Smooth muscle cell (in vitro differentiated cells): ENCODE measurements around the gene AIM2. TPM values are rescaled to one million over a fixed set of nuclear protein-coding genes. Genes with fewer than 3 reads are reported as not detected.

Source experiments
- DNase-seq: peaks from one replicate; lab custom pipeline; 2025; ENCODE audit not compliant: unreplicated experiment; lab: John Stamatoyannopoulos, UW
- H2AFZ ChIP-seq: fragments of 200-600 bp; sonication (generic); 2 replicates; pipeline ENCODE4 v1.6.0; 2016; ENCODE audit warnings: antibody characterized with exemption, low read depth, mild to moderate bottlenecking
- H3F3A ChIP-seq: fragments of 200-600 bp; sonication (generic); 2 replicates; pipeline ENCODE4 v1.6.0; 2017; ENCODE audit warnings: antibody characterized with exemption, low read depth
- H3K27ac ChIP-seq: fragments of 200-600 bp; sonication (generic); 2 replicates; pipeline ENCODE4 v1.5.1; 2016; ENCODE audit warnings: low read depth, mild to moderate bottlenecking
- H3K27me3 ChIP-seq: fragments of 200-600 bp; sonication (generic); 2 replicates; pipeline ENCODE4 v1.6.1; 2016; ENCODE audit warnings: low read depth, mild to moderate bottlenecking
- H3K36me3 ChIP-seq: fragments of 200-600 bp; sonication (generic); 2 replicates; pipeline ENCODE4 v1.5.1; 2016; ENCODE audit warnings: low read depth
- H3K4me1 ChIP-seq: fragments of 200-600 bp; sonication (generic); 2 replicates; pipeline ENCODE4 v1.5.1; 2016; ENCODE audit warnings: low read depth
- H3K4me2 ChIP-seq: fragments of 200-600 bp; sonication (generic); 2 replicates; pipeline ENCODE4 v1.6.0; 2016; ENCODE audit warnings: mild to moderate bottlenecking
- H3K4me3 ChIP-seq: fragments of 200-600 bp; sonication (generic); 2 replicates; pipeline ENCODE4 v1.5.1; 2016; ENCODE audit warnings: mild to moderate bottlenecking
- H3K79me2 ChIP-seq: fragments of 200-600 bp; sonication (generic); 2 replicates; pipeline ENCODE4 v1.6.0; 2016; ENCODE audit warnings: low read depth, mild to moderate bottlenecking
- H3K9ac ChIP-seq: fragments of 200-600 bp; sonication (generic); 2 replicates; pipeline ENCODE4 v1.6.0; 2016; ENCODE audit warnings: low read depth
- H3K9me3 ChIP-seq: fragments of 200-600 bp; sonication (generic); replicated peaks from 2 replicates; pipeline ENCODE4 v1.5.1; 2016; ENCODE audit warnings: low read depth
- H4K20me1 ChIP-seq: fragments of 200-600 bp; sonication (generic); 2 replicates; pipeline ENCODE4 v1.6.0; 2016; ENCODE audit warnings: low read depth
- CTCF ChIP-seq: fragments of 200-600 bp; sonication (generic); IDR thresholded peaks from 2 replicates; pipeline ENCODE4 v1.5.1; 2017; ENCODE audit warnings: borderline replicate concordance, mild to moderate bottlenecking, antibody characterized with exemption; ENCODE audit not compliant: insufficient read depth, poor library complexity, severe bottlenecking
- WGBS: methylation state at CpG from one replicate; pipeline ENCODE4 v1.1.7; 2016; ENCODE audit warnings: low lambda C conversion rate; 5-methylcytosine and 5-hydroxymethylcytosine counted together
- polyA plus RNA-seq: library from polyadenylated mRNA; unstranded; fragments of >200 nt; fragmentation: Nextera tagmentation; extraction: Ambion mirVana; gene quantifications from 2 replicates; pipeline ENCODE4 v1.2.1, GENCODE V29; 2016
- total RNA-seq: library from RNA; depleted of rRNA; stranded (reverse); fragments of >200 nt; gene quantifications from 2 replicates; pipeline ENCODE4 v1.2.3, GENCODE V29; 2014

AIM2 gene
- total and polyA plus RNA-seq, 2 experiments from 2014 or later = 0.87 to 1.2 TPM

- H3K9ac ChIP-seq = no peak overlapping the region
- no peaks in the 10 kb centered on the region for H3K79me2 ChIP-seq
- H3K9me3 ChIP-seq = no peaks in the 10 kb centered on the region
- H3K27me3 ChIP-seq = no peaks in the 10 kb centered on the region
- H3K4me2 ChIP-seq = no peak overlapping the region
- no peak overlapping the region for H3K4me3 ChIP-seq
- 73% methylated on average over 6 of the region's 6 CpGs for WGBS
- no peak for DNase-seq
- no peak overlapping the region for H3K27ac ChIP-seq
- no peaks in the 10 kb centered on the region for H3K4me1 ChIP-seq
- no peaks in the 10 kb centered on the region for H3K36me3 ChIP-seq
- no peak overlapping the region for H2AFZ ChIP-seq
- H3F3A ChIP-seq = no peaks in the 10 kb centered on the region
- TF ChIP-seq CTCF = no peak
- H4K20me1 ChIP-seq = no peaks in the 10 kb centered on the region
Measured at GRCh38 chr1:159067699-159068621, 8.6 kb downstream of the AIM2 start.

GRCh38 chr1:159066108-159066507, 10.5 kb downstream of the AIM2 start:
- no peaks in the 10 kb centered on the region for H3K27me3 ChIP-seq
- no peaks in the 10 kb centered on the region for H3K4me1 ChIP-seq
- no peak overlapping the region for H3K4me2 ChIP-seq
- H3K79me2 ChIP-seq = no peaks in the 10 kb centered on the region
- H2AFZ ChIP-seq = no peak overlapping the region
- H3K36me3 ChIP-seq = no peaks in the 10 kb centered on the region
- no peak for DNase-seq
- no peak for TF ChIP-seq CTCF
- 97% methylated on average over 4 of the region's 4 CpGs for WGBS
- no peak overlapping the region for H3K27ac ChIP-seq
- no peaks in the 10 kb centered on the region for H3F3A ChIP-seq
- no peak overlapping the region for H3K9ac ChIP-seq
- H3K9me3 ChIP-seq = no peaks in the 10 kb centered on the region
- no peak overlapping the region for H3K4me3 ChIP-seq
- no peaks in the 10 kb centered on the region for H4K20me1 ChIP-seq

GRCh38 chr1:159065106-159065505, 11.5 kb downstream of the AIM2 start:
- Histone ChIP-seq H3F3A (no peaks in the 10 kb centered on the region), H2AFZ (no peak overlapping the region), H3K36me3 (no peaks in the 10 kb centered on the region), H3K27me3 (no peaks in the 10 kb centered on the region), H3K9ac (no peak overlapping the region), H3K27ac (no peak overlapping the region), H3K4me3 (no peak overlapping the region), H3K4me1 (no peaks in the 10 kb centered on the region), H3K9me3 (no peaks in the 10 kb centered on the region), H3K4me2 (no peak overlapping the region), H3K79me2 (no peaks in the 10 kb centered on the region), H4K20me1 (no peaks in the 10 kb centered on the region)
- TF ChIP-seq CTCF = no peak
- over 99% methylated on average over 8 of the region's 8 CpGs for WGBS
- no peak for DNase-seq
